ENCODE measurements around the gene MAP6D1. TPM values are rescaled to one million over a fixed set of nuclear protein-coding genes. Genes with fewer than 3 reads are reported as not detected.

MAP6D1 gene
- total and polyA plus RNA-seq, 9 of the 15 experiments (the other 6 are each of a cell fraction or from before 2014, with no cell fraction given): 0.16 to 1.5 (median 0.44) TPM; not detected in 3

- no peak overlapping the region for H3K27ac ChIP-seq (ENCODE audit: extremely low read depth, low read depth, low read length)
- in situ Hi-C loops (cut with MboI) (no loop called here), intact Hi-C loops (cut with micrococcal nuclease) (no loop called here)
- CTCF ChIA-PET (ENCODE audit: low intra/inter-chr PET ratio): no interaction called here
- no peak overlapping the region for H3K4me2 ChIP-seq (ENCODE audit: insufficient read depth, low read length)
- H3K9me3 ChIP-seq (replicated peaks; ENCODE audit: control insufficient read depth, insufficient read depth, low read depth, low read length): no peaks in the 10 kb centered on the region
- no peak overlapping the region for H2AFZ ChIP-seq (ENCODE audit: low read depth, low read length)
- H3K4me1 ChIP-seq (replicated peaks in 1 of 2; ENCODE audit: control insufficient read depth in 2 of 2, insufficient read depth in 2 of 2, low read length in 2 of 2): no peaks in the 10 kb centered on the region; a peak in 1 of 5 replicates
- H3K79me2 ChIP-seq (ENCODE audit: control insufficient read depth, insufficient read depth, low read length): no peaks in the 10 kb centered on the region
- POLR2A ChIA-PET: no interaction called here
- no peaks in the 10 kb centered on the region for H3K27me3 ChIP-seq (ENCODE audit: control insufficient read depth in 2 of 2, insufficient read depth in 2 of 2, low read length in 2 of 2)
- FAIRE-seq: no peak
- DNase-seq (ENCODE audit: extremely low read depth in 1 of 4, low spot score in 3 of 4): no peak
- H4K20me1 ChIP-seq (replicated peaks; ENCODE audit: control insufficient read depth, insufficient read depth, low read length): no peaks in the 10 kb centered on the region
- 88% methylated on average over 14 of the region's 14 CpGs for WGBS (ENCODE audit: insufficient coverage, low coverage, missing lambda C conversion rate)
- H3K9me1 ChIP-seq (ENCODE audit: control insufficient read depth, insufficient read depth, low read length): no peaks in the 10 kb centered on the region
- H3K4me3 ChIP-seq: no peak overlapping the region
- no peak overlapping the region for H3K9ac ChIP-seq (ENCODE audit: insufficient read depth in 1 of 2, low read depth in 2 of 2, low read length in 2 of 2)
- H3K36me3 ChIP-seq (ENCODE audit: control insufficient read depth, insufficient read depth, low read length): peaks cover 70% of the 10 kb centered on the region; the same call in 2 of the 3 replicates
- TF ChIP-seq MLX (CRISPR knock-in tag; conservative IDR thresholded peaks at IDR 0.05): no peak
- TF ChIP-seq LCOR (CRISPR knock-in tag; IDR thresholded peaks at IDR 0.05): no peak
- no peak for TF ChIP-seq ZNF436 (CRISPR knock-in tag; IDR thresholded peaks at IDR 0.05)
- no peak for TF ChIP-seq CBX3 (IDR thresholded peaks at IDR 0.05; ENCODE audit: borderline replicate concordance in 1 of 2, low read length in 2 of 2)
- TF ChIP-seq VEZF1 (CRISPR knock-in tag; IDR thresholded peaks at IDR 0.05): no peak
- no peak for TF ChIP-seq THRA (IDR thresholded peaks at IDR 0.05)
- ATAC-seq: no peak
- BruUV-seq (replicated peaks): no TSS peak
Observed at GRCh38 chr3:183779896-183780465, 45.4 kb downstream of the MAP6D1 start.
